Vagina (tissue), 2 donors: ENCODE results near the gene EFCAB10. TPM values are rescaled to one million over a fixed set of nuclear protein-coding genes. Genes with fewer than 3 reads are reported as not detected.
A peak's percentile ranks its signal among the peaks of the same experiment; 100 is the strongest.

Source experiments
- DNase-seq, 2 donors: peaks; one replicate each; pipeline ENCODE4 v3.0.0-alpha.2; 2017; ENCODE audit errors: extremely low spot score in 2 of 2
- H3K27ac ChIP-seq: fragments of 200-600 bp; sonication (generic); one replicate; pipeline ENCODE4 v1.5.1; 2019
- H3K27me3 ChIP-seq: fragments of 200-600 bp; sonication (generic); one replicate; pipeline ENCODE4 v1.5.1; 2019
- H3K36me3 ChIP-seq, 2 donors: fragments of 200-600 bp; sonication (generic); one replicate each; pipeline ENCODE4 v1.5.1; 2017 to 2019
- H3K4me1 ChIP-seq: fragments of 200-600 bp; sonication (generic); one replicate; pipeline ENCODE4 v1.5.1; 2019
- H3K4me3 ChIP-seq, 2 donors: fragments of 200-600 bp; sonication (generic); 1 replicate in 1 of 2; 2 replicates in 1 of 2; pipeline ENCODE4 v1.5.1; 2016 to 2019
- H3K9me3 ChIP-seq: fragments of 200-600 bp; sonication (generic); one replicate; pipeline ENCODE4 v1.5.1; 2019
- POLR2A ChIP-seq, 2 donors: fragments of 450-650 bp; IDR thresholded peaks; one replicate each; pipeline ENCODE4 v1.6.1; 2017; ENCODE audit warnings: antibody characterized with exemption in 2 of 2, mild to moderate bottlenecking in 2 of 2, moderate library complexity in 2 of 2
- POLR2AphosphoS5 ChIP-seq, 2 donors: sonication (generic); formaldehyde crosslinking; IDR thresholded peaks; one replicate each; pipeline ENCODE4 v1.9.0; 2017; ENCODE audit warnings: antibody characterized with exemption in 2 of 2, mild to moderate bottlenecking in 2 of 2, low read depth in 1 of 2; ENCODE audit not compliant: insufficient read depth in 1 of 2
- intact Hi-C: fragments of 100-400 bp; cut with DNase I; formaldehyde crosslinking; loops from one replicate; pipeline ENCODE4 v1.15.1; 2023
- total RNA-seq: library from RNA; depleted of rRNA; stranded (reverse); fragments of >200 nt; gene quantifications from one replicate; pipeline ENCODE4 v1.2.3, GENCODE V29; 2016
- TF ChIP-seq, protein P1 (sequence below), 3 experiments: fragments of 450-650 bp in 2 of 3; fragments of 200-600 bp in 1 of 3; sonication (generic) in 1 of 3; IDR thresholded peaks; one replicate each; pipeline ENCODE4 v1.5.1; 2017 to 2019; ENCODE audit warnings: antibody characterized with exemption in 3 of 3, mild to moderate bottlenecking in 2 of 3, moderate library complexity in 2 of 3

EFCAB10 gene
- total RNA-seq, 1 donor from 2014 or later = not detected

DNA sequence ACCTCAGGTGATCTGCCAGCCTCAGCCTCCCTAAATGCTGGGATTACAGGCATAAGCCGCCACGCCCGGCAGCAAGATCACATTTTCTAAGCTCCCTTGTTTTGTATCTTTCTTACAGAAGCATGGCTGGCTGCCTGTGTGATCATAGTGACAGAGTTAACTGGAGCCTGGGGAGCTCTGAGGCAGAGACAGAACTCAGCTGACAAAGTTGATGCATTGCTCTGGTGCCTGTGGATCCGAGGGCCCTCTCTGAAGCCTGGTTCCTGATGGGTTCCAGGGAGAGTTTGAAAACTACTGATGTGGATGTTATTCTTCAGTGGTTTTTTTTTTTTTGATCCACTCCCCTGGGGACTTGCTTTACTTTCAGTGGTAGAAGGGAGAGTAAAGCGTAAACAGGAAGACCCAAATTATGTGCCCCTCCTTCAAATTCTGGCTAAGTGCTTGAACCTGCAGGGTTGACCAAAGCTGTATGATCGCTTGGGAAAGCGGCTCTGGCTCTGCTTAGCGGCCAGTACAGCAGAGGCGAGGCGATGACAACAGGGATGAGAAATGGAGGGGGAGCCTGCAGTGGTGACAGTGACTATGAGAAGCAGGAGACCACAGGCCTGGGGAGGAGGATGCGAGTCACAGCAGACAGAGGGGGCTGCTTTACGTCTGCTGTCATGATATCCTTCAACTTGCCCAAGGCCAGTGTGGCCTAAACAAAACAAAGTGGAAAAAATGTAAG lies 6.8 kb upstream of the EFCAB10 start:
- peak in 1 of 2 donors; percentile 12 for DNase-seq
- intact Hi-C loops = no loop called here
- no peak overlapping the region for H3K4me3 ChIP-seq
- no peak for TF ChIP-seq POLR2A (IDR thresholded peaks at IDR 0.05)
- no peak for TF ChIP-seq POLR2AphosphoS5 (IDR thresholded peaks at IDR 0.05; ENCODE audit: insufficient read depth in 1 of 2, low read depth in 1 of 2)
- TF ChIP-seq, protein P1, sequence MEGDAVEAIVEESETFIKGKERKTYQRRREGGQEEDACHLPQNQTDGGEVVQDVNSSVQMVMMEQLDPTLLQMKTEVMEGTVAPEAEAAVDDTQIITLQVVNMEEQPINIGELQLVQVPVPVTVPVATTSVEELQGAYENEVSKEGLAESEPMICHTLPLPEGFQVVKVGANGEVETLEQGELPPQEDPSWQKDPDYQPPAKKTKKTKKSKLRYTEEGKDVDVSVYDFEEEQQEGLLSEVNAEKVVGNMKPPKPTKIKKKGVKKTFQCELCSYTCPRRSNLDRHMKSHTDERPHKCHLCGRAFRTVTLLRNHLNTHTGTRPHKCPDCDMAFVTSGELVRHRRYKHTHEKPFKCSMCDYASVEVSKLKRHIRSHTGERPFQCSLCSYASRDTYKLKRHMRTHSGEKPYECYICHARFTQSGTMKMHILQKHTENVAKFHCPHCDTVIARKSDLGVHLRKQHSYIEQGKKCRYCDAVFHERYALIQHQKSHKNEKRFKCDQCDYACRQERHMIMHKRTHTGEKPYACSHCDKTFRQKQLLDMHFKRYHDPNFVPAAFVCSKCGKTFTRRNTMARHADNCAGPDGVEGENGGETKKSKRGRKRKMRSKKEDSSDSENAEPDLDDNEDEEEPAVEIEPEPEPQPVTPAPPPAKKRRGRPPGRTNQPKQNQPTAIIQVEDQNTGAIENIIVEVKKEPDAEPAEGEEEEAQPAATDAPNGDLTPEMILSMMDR (IDR thresholded peaks at IDR 0.05) = no peak
- no peaks in the 10 kb centered on the region for H3K9me3 ChIP-seq
- no peak overlapping the region for H3K27ac ChIP-seq
- no peaks in the 10 kb centered on the region for H3K27me3 ChIP-seq
- peaks cover 10% of the 10 kb centered on the region for H3K4me1 ChIP-seq
- no peaks in the 10 kb centered on the region for H3K36me3 ChIP-seq

DNA sequence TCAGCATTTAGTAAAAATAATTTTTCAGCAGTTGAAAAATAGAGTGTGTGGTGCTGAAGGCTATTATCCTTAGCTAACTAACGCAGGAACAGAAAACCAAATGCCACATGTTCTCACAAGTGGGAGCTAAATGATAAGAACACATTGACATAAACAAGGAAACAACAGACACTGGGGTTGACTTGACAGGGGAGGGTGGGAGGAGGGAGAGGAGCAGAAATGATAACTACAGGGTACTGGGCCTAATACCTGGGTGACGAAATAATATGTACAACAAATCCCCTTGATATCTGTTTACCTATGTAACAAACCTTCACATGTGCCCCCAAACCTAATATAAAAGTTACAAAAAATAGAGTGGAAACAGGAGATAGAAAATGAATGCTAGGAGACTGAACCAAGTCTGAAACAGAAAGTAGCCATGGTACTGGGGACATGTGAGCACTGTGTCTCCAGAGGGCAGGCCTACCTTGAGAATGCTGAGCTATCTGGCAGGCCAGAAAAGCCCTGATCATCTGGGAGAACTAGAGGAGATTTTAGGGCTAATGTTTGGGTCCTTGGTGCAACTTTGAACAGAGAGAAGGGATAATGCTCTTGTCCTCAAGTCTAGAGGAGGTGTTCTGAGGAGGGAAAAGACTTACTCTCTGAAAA lies 4.7 kb upstream of the EFCAB10 start:
- Histone ChIP-seq H3K36me3 (no peaks in the 10 kb centered on the region), H3K9me3 (no peaks in the 10 kb centered on the region), H3K4me1 (peaks cover 15% of the 10 kb centered on the region), H3K4me3 (no peak overlapping the region), H3K27ac (no peak overlapping the region), H3K27me3 (no peaks in the 10 kb centered on the region)
- no peak for TF ChIP-seq POLR2AphosphoS5 (IDR thresholded peaks at IDR 0.05; ENCODE audit: insufficient read depth in 1 of 2, low read depth in 1 of 2)
- TF ChIP-seq, protein P1 (IDR thresholded peaks at IDR 0.05) = no peak
- no peak for TF ChIP-seq POLR2A (IDR thresholded peaks at IDR 0.05)
- DNase-seq = no peak
- intact Hi-C loops = no loop called here

DNA sequence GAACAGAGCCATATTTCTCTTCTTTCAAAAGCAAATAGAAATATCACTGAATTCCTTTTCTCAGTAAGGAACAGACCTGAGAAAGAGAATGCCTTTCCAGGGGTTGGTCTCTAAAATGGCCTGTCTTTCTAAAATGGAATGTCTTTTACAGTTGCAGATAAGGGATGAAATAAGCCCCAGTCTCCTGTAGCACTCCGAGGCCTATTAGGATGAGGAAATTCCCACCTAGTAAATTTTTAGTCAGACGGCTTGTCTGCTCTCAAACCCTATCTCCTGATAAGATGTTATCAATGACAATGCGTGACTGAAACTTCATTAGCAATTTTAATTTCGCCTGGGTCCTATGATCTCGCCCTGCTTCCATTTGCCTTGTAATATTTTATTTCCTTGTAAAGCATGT lies 2.9 kb upstream of the EFCAB10 start:
- no peak for DNase-seq
- Histone ChIP-seq H3K36me3 (no peaks in the 10 kb centered on the region), H3K4me1 (peaks cover 12% of the 10 kb centered on the region), H3K27ac (no peak overlapping the region), H3K27me3 (no peaks in the 10 kb centered on the region), H3K9me3 (no peaks in the 10 kb centered on the region), H3K4me3 (no peak overlapping the region)
- intact Hi-C loops = no loop called here
- no peak for TF ChIP-seq POLR2A (IDR thresholded peaks at IDR 0.05)
- TF ChIP-seq, protein P1 (IDR thresholded peaks at IDR 0.05) = no peak
- no peak for TF ChIP-seq POLR2AphosphoS5 (IDR thresholded peaks at IDR 0.05; ENCODE audit: insufficient read depth in 1 of 2, low read depth in 1 of 2)

DNA sequence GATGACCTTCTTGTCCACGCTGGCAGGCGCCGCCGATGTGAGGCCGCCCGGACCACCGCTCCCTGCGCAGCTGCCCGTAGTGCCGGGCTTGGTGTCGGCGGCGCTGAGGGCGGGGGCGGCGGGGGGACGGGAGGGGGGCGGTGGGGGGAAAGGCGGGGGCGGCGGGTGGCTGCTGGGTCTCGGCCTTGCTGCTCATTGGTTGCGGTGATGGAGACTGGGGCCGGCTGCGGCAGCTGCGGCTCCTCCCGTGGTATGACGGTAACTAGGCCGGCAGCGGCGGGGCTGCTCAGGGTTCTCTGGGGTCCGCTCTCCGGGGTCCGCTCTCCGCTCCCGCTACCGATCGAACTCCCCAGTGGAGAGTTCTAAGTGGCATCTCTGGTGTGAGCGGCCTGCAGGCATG lies 1.8 kb upstream of the EFCAB10 start:
- Histone ChIP-seq H3K4me3 (no peak overlapping the region), H3K9me3 (no peaks in the 10 kb centered on the region), H3K27ac (no peak overlapping the region), H3K4me1 (peaks cover 7% of the 10 kb centered on the region), H3K27me3 (no peaks in the 10 kb centered on the region), H3K36me3 (no peaks in the 10 kb centered on the region)
- intact Hi-C loops = no loop called here
- no peak for TF ChIP-seq POLR2A (IDR thresholded peaks at IDR 0.05)
- TF ChIP-seq, protein P1 (IDR thresholded peaks at IDR 0.05) = no peak
- no peak for TF ChIP-seq POLR2AphosphoS5 (IDR thresholded peaks at IDR 0.05; ENCODE audit: insufficient read depth in 1 of 2, low read depth in 1 of 2)
- no peak for DNase-seq
